ENCODE results near the gene SERGEF. TPM values are rescaled to one million over a fixed set of nuclear protein-coding genes. Genes with fewer than 3 reads are reported as not detected.

Gene SERGEF
- total RNA-seq, 1 donor from 2014 or later: 15.2 TPM

DNA sequence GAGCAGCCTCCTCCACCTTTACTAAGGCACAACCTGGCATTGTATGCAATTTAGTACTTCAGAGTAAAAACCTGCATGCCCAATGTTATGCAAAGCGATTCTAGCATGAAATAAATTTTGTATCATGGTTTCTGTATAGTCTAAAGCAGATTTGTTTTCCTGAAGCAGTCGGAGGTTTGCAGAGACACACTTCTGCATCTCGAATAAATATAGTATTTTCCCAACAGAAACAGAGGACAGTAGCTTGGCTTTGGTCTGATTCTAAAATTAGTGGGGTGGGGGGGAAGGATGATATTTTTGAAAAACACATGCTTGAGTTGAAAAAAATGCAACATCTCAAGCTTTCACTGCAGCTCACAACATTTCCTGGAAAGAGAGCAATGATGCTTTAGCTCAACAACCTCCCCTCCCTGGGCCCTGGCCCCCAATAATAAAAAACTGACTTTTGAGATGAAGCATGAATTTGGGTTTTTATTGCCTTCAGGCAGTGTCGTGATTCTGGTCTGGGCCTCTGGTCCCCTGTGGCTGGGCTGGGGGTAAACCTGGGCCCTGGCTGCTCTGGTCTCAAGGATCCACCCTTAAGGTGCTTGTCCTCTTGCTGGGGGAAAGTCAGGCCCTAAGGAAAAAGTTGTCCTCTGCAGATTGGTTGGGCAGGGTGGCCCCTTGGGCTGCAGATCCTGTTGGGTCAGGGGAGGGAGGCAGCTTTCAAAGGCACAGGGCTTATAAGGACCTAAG lies 230.1 kb downstream of the SERGEF start:
- intact Hi-C loops (cut with DNase I): no loop called here
- ATAC-seq: no peak
- DNase-seq (ENCODE audit: missing footprints): no peak

DNA sequence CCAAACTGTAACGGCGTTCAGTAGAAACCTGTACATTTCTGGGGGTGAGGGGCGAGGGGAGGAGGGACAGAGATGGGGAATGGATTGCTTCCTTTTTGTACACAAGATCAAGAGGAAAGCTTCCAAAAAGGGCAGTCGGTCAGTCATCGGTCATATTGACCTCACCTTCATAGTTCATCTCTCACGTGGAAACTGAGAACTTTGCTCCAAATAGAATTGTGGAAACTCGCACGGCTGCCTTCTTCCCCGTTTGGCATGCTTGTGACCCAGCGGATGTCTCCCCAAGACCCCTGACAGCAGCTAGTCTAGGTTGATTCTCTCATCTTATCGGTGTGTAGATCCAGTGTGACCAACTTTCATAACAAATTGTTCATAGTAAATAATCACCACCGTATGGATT lies 230.7 kb downstream of the SERGEF start:
- ATAC-seq: no peak
- no peak for DNase-seq (ENCODE audit: missing footprints)
- intact Hi-C loops (cut with DNase I): no loop called here

DNA sequence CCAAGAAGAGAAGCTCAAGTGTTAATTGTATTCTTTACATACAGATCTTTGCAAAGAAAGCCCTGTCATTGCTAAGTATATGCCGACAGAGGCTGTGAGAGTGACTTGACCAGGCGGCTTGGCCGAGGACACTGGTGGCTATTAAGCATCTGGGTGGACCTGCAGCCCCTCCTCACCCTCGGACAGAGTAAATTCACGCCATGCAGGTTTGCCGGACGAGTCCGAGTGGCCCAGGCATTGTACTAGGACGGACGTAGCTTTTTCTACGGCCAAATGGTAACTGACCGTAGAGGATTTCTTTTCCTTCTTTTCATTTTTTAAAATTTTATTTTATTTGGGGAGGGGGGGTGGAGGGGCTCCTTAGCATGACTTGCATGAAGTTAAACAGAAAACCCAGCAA lies 231.2 kb downstream of the SERGEF start:
- ATAC-seq (no peak), DNase-seq (ENCODE audit: missing footprints) (no peak)
- intact Hi-C loops (cut with DNase I): no loop called here

DNA sequence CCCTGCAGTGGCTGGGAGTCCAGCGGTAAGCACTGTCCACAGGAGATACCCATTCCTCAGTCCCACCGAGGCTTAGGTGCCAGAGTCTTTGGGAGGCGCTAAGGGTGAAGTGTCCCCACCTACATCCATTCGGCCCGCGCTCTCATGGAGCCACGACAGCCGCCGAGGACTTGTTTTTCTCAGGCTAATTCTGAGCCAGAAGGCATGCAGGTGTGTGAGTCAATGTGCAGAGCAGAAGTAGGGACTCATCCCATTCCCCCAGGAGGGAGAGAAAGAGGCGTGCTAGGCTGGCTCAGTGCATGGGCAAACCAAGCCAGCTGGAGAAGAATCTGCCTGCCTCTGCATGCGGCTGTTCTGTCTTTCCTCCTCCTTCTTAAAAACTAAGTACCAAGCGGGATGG lies 231.6 kb downstream of the SERGEF start:
- ATAC-seq (no peak), DNase-seq (ENCODE audit: missing footprints) (no peak)
- intact Hi-C loops (cut with DNase I): no loop called here

DNA sequence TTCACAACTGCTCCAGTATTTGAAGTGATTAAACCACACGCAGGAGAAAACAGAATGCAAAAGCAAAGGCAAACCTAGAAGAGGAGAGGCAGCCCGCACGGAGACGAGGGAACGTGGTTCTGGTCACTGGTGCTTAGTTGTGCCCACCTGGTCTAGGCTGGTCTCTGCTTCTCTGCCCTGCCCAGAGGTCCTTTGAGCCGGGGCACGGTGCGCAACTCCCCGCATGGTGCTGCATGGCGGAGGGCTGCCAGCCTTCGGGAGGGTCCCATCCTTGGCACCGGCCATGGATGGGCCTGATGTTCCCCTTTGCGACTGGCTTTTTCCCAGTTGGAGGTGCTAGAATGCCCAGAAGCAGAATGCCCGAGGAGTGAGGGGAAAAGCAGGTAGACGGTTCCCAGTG lies 232.2 kb downstream of the SERGEF start:
- DNase-seq (ENCODE audit: missing footprints) (no peak), ATAC-seq (no peak)
- intact Hi-C loops (cut with DNase I): no loop called here

DNA sequence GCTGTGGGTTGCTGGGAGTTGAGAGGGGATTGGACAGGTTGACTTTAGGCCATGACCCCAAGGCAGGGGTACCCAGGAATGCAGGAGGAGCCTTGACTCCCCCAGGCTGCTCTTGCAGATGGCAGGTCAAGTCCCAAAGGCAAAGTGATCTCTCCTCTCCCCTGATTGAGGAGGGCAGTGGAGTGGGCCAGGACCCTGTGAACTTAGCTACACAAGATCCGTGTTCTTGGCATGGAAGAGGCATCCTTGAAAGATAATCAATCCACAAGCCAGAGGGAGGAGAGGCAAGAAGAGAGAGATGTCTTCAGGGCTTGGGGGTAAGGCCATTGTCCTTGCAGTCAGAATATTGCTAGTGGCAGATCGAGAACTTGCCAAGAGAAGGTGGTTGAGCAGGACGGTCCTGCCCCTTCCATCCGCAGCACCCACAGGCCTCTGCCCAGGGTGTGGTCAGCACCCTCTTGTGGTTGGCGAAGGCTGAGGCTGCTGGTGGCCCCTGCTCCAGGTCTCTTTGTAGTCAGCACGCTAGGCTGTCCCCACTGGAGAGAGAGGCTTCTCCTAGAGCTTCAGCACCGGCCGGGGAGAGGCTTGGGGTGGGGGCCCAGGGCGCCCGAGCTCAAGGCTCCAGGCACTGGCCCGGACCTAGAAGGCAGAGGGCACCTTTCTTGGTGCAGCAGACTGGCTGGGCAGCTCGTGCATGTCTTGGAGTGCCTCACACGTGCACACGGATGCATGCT lies 232.8 kb downstream of the SERGEF start:
- no peak for ATAC-seq

DNA sequence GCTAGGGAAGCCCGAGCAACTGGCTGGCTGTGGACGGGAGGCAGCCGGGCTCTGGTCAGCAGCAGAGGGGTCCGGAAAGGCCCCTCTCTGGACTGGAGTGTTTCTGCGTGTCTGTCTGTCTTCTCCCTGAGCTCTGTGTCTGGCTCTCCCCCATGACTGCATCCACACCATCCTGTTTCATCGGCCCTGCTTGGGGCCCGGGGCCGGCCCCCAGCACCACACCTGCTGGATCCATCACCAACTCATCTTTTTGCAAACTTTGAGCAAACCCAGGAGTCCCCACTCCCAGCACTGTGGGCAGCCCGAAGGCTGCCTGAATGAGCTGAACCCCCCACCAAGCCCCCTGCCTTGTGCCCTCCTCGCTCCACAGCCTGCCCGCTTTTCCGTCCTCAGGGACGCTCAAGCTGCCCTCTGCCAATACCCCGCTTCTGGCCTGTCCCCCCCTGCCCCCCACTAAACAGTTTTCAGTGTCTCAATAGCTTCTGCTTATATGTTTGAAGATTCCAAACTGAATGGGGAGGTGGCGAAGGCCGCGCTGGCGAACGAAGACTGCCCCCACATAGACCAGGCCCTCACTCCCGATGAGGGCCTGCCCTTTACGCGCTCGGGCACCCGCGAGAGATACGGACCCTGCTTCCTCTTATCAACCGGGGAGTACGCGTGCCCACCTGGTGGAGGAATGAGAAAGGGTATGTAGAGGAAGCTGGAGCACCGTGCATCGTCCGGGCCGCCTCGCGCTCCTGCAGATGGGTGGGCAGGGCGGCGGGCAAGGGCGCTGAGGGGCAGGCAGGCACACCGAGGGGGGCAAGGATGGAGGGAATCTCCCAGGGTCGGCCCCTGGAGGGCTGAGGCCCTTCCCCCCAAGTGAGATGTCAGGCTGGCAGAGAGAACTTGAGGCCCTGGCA lies 233.6 kb downstream of the SERGEF start:
- DNase-seq (ENCODE audit: missing footprints) (no peak), ATAC-seq (no peak)
- intact Hi-C loops (cut with DNase I): no loop called here

More for the DNA sequence above, 232.8 kb downstream of the SERGEF start:
- intact Hi-C loops (cut with DNase I): no loop called here
- no peak for DNase-seq (ENCODE audit: missing footprints)

DNA sequence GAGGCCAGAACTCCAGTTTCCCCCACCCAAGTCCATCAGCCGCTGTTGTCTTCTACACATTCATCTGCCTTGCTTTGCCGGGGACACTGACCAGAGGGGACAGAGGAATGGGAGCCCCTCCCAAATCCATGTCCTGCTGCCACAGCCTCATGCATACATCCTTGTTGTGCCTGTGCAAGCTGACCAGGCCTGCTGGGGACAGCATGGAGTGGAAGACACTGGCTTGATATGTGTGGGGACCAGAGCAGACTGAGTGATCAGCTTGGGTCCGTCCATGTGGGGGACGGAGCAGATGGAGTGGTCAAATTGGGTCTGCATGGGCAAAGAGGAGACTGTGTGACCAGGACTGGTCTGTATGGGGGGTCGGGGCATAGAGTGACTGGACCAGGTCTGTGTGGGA lies 234.5 kb downstream of the SERGEF start:
- DNase-seq (ENCODE audit: missing footprints) (no peak), ATAC-seq (no peak)
- intact Hi-C loops (cut with DNase I): no loop called here

DNA sequence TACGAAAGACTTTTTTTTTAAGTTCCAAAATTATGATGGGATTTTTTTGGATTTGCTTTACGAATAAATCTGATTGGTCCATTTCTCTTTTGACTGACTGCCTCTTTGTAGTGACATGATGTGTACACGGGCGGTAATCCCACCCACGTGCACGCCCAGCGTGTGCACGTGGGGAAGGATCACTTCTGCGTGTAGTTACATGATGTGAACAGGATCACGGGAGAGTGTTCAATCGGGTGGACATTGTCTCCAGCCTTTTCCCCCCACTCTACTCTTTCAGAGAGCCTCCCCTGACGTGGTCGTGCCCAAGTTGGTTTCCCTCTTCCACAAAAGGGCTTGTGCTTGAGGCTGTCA lies 235.1 kb downstream of the SERGEF start:
- no peak for DNase-seq (ENCODE audit: missing footprints)
- intact Hi-C loops (cut with DNase I): no loop called here
- no peak for ATAC-seq

DNA sequence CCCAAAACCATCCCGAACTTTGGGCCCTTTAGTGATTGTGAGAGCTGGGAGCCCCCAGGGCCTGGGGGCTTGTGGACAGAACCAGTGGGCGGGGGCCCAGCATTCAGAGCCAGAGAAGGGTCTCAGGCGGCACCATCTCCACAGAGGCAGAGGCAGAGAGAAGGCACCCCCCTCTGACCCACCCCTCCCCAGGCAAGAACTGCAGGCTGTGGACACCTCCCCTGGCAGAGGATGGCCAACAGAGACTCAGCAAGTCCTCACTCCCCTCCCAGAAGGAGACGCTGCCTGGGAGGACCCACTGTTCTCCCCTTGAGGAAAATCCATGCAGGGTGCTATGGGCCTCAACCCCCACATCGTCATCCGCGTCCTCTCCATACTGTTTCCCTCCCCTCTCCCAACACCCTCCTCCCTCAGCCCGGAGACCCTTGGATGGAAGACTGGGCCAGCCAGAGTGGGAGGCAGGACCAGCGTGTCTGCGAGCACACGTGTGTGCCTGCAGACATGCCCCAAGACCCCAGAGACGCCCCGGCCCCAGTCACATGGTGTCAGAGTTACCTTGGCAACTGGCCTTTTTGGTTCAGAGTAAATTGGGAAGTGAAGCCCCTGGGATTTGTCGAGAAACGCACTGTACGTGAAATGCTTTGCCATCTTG lies 235.6 kb downstream of the SERGEF start:
- no peak for DNase-seq (ENCODE audit: missing footprints)
- no peak for ATAC-seq
- intact Hi-C loops (cut with DNase I): no loop called here

DNA sequence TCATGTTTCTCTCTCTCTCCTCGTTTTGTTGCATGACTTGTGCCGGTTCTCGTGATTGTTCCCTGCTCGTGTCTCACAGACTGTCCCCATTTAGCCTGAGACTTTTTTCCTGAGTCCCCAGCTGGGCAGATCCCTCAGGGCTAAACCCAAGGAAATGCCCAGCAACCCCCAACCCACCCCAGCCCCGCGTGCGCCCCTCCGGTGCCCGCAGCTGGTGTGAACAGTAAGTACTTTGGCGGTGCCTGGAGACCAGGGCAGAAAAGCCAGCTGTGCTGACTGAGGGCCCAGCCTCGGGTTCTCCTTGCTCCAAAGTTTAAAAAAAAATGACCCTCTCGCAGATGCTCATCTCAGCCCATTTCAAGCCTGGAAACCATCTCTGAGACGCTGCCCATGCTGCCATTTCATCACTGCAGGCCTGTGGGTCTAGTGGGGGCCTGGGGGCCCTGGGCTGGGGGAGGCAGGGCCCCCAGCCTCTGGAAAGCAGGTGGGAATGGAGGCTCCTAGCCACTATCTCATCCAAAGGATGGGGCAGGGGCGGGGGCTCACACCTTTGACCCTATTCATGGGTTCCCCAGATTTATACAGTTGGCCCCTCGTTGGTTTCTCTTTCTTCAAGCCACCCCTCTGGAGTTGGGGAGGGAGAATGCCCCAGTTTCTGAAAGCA lies 236.5 kb downstream of the SERGEF start:
- ATAC-seq (no peak), DNase-seq (ENCODE audit: missing footprints) (no peak)
- intact Hi-C loops (cut with DNase I): no loop called here

DNA sequence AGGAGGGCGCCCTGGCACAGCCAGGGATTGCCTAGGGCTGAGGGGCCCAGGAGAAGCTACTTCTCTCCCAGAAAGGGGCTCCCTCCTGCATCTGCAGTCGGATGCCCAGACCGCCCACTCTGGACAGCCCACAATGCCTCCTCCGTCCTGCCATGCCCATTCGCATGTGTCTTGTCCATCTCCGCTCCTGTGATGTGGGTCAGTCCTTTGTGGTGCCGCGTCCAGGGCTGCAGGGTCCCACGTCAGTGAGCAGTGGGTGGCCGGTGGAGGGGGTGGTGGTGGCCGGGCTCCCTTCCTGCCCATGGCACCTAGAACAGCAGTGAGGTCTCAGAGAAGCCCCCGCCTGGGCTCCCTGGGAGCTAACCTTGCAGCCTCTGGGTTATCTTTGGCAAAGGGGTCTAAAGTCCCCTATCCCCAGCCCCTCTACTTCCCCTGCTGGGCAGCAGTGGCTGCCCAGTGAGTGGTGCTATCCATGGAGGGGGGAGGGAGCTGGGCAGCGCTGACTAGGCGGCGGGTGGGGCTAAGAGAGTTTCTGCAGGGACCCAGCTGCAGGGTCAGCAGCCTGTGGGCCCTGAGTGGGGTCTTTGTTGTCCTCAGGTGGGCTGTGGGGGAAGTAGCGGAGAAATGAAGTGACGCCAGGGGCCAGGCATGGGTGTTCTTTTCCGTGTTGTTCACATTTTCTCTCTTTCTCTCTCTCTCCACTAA lies 237.2 kb downstream of the SERGEF start:
- intact Hi-C loops (cut with DNase I): no loop called here
- DNase-seq (ENCODE audit: missing footprints) (no peak), ATAC-seq (no peak)

DNA sequence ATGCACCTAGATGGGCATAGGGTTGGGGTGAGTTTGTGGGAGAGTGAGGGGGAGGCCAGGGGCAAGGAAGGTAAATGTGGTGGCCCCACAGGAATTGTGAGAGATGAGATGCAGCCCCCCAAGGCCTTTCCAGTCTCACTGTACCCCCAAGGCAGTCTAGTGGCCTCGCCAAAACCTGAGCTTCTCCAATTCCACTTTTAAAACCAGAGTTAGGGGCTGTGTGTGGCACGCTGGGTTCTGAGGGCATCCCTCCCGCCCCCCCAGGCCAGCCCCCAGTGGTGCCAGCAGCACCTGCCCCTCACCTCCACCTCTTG lies 237.9 kb downstream of the SERGEF start:
- ATAC-seq: no peak
- no peak for DNase-seq (ENCODE audit: missing footprints)
- intact Hi-C loops (cut with DNase I): no loop called here

DNA sequence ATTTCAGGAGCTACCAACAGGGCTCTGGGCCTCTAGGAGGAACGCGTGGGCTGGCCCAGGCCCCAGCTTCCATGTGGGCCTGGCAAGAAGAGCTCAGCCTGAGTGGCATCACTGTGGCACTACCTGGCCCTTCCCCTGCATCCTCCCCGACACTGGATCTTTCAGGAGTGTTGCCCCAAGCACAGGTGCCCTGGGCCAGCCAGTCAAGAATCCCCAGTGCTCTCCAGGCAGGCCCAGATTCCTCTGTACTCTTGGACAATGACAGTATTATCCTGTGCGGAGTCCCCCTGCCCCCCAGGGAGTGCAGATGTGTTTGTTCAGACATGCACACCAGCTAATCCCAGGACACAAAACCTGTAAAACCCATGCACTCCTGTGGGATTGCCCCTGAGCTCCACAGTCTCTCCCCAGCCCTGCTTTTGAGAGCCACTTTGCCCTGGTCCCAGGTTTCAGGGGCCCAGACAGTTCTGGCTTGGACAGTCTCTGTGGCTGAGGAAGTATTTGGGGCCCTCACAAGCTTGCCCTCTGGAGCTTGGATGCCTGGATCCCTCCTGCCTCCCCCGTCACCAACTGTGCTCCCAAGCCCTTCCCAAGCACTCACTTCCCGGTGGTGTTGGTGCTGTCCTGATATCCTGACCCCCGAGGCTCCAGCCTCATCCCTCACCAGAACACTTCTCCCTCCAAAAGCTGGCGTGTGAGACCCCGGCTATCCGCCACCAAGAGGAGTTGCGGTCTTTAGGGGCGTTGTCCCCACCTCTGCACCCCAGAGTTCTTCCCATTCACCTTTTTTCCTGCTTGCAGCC lies 238.4 kb downstream of the SERGEF start:
- ATAC-seq: no peak
- DNase-seq (ENCODE audit: missing footprints): no peak
- intact Hi-C loops (cut with DNase I): no loop called here

DNA sequence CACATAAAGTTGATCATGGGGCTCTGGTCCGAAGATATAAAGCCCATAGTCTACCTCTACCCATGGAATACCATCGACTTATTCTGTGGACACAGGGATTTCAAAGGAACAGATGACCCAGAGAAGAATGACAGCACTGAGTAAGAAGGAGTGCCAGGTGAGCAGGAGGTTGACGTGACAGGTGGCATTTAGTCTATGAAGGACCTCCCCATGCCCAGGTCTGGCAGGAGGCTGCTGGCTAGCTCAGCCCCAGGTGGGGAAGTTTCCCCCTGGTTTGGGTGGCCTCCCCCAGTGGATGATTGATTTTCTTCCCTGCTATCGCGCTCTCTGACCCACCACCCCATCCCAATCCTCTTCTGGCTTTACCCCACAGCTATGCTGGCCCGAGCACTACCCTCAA lies 239.2 kb downstream of the SERGEF start:
- intact Hi-C loops (cut with DNase I): no loop called here
- DNase-seq (ENCODE audit: missing footprints): no peak
- no peak for ATAC-seq

DNA sequence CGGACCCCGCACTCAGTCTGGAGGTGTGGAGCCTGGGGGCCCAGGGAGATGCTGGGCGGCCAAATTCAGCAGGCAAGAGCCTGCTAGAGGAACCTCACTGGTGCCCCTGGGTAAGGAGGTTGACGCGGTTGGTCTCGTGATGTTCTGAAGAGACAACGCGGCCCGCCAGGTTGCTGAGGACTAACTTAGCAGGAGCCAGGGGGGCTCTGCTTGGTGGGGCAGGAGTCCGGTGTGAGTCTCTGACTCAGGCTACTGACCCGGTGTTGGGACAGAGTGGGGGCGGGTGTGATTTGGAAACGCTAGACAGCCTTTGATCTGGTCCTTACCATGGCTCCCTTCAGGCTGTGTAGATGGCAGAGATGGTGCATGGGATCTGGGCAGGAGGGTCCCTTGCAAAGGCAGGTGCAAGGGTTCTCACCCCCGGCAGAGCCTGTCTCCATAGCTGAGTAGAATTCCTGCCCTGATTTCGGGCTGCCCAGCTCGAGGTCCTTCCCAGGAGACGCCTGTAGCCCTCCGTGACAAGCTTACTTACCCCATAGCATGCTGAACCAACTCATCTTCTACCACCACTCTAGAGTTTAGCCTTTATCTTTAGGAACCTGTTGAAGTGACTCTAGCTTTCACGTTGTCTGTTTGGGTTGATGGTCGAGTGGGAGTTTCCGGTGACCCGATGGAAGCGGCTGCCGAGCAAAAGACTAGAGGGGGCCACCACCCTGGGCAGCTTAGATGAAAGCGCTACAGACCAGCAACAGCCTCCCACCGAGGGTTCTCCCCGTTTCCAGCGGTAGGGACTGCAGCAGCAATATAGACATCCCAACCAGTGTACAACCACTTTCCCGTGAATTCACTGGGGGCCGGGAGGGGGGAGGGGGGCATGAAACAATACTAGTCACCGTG lies 239.9 kb downstream of the SERGEF start:
- no peak for DNase-seq (ENCODE audit: missing footprints)
- ATAC-seq: no peak
- intact Hi-C loops (cut with DNase I): no loop called here

All from Right ventricle myocardium inferior (tissue), 1 donor.